GM12872 (cell line): ENCODE results near the gene FGFRL1.

Source experiments
- CTCF ChIP-seq: IDR thresholded peaks from 3 replicates; pipeline ENCODE4 v1.5.1; 2011; ENCODE audit warnings: low read depth, mild to moderate bottlenecking, low read length, moderate library complexity; ENCODE audit not compliant: insufficient read depth

The FGFRL1 gene

GRCh38 chr4:971666-972500, 39.5 kb upstream of the FGFRL1 start:
- no peak for TF ChIP-seq CTCF

- no peak for TF ChIP-seq CTCF
Measured at GRCh38 chr4:972651-973424, 38.6 kb upstream of the FGFRL1 start.

GRCh38 chr4:973431-974397, 37.7 kb upstream of the FGFRL1 start, which contains the start of gene DGKQ:
Gene DGKQ, minus strand, starts transcription at chr4:973569. Its CDS starts 87 bp downstream, at chr4:973482.
- no peak for TF ChIP-seq CTCF

GRCh38 chr4:974668-975067, 36.8 kb upstream of the FGFRL1 start:
- TF ChIP-seq CTCF = no peak

GRCh38 chr4:978957-979701, 32.3 kb upstream of the FGFRL1 start:
- TF ChIP-seq CTCF = no peak

GRCh38 chr4:982291-982690, 29.1 kb upstream of the FGFRL1 start:
- TF ChIP-seq CTCF = no peak
